ENCODE measurements around the gene TMEM127.
"Not testable (repeated sequence)": the region's sequence is repeated elsewhere in the genome, so short reads cannot be mapped to it uniquely, and the experiment has no call there.

The TMEM127 gene, protein sequence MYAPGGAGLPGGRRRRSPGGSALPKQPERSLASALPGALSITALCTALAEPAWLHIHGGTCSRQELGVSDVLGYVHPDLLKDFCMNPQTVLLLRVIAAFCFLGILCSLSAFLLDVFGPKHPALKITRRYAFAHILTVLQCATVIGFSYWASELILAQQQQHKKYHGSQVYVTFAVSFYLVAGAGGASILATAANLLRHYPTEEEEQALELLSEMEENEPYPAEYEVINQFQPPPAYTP

DNA sequence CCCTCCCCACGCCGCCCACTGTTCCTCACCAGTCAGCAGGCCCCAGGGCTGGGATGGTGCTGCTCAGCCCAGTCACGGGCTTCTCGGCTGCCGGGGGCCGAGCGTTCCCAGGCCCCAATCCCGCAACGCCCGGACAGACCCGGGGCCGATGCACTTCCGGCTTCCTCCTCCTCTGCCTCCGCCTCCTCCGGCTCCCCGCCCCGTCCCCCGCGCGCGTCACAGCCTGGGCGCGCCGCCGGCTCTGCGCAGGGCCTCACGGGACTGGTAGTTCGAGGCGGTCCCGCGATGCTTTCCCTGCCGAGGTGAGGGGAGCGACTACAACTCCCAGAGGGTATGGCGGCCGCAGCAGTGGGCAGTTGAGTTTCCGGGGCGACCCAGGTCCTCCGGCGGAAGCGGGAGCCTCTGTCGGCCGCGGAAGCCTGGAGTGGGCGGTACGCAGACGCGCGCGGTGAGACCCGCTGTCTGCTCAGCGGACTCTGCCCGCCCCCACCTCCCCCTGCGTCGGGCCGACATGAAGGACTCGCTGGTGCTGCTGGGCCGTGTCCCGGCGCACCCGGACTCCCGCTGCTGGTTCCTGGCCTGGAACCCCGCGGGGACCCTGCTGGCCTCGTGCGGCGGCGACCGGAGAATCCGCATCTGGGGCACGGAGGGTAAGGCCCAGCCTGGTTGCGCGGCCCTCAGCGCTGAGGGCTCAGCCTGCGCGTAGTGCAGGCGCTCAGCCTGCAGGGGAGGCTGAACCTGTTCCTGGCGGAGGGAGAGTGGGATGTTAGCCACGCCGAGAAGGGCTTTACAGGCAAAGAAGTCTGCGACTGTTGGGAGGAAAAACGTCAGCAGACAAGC lies at the start of gene TMEM127, which contains the start of gene CIAO1:
Gene TMEM127, minus strand, starts transcription at position 158 of the 840 bp plus-strand sequence. CDS start 616 bp downstream, outside the sequence.
Gene CIAO1, plus strand, starts transcription at position 386 of the 840 bp plus-strand sequence. Its CDS starts 126 bp downstream, at position 512.
- peak; percentile 97 for DNase-seq

DNA sequence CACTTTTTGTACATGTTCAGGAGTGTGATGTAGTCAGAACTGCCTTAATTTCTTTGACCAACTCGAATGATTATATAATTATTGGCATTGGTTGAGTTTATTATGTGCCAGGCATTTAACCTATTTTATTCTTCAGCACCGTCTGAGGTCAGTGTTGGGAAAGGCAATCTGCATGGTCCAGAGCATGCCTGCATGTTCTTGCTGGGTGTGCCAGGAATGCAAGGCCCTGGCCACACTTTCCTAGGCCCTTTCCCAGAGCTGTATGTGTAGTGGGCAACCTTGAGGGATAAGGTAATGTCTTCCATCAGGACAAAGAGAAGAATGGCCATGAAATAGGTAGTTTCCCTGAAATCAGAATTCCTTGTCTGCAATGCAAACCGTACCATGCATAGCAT lies 49.2 kb upstream of the TMEM127 start:
- DNase-seq = no peak

DNA sequence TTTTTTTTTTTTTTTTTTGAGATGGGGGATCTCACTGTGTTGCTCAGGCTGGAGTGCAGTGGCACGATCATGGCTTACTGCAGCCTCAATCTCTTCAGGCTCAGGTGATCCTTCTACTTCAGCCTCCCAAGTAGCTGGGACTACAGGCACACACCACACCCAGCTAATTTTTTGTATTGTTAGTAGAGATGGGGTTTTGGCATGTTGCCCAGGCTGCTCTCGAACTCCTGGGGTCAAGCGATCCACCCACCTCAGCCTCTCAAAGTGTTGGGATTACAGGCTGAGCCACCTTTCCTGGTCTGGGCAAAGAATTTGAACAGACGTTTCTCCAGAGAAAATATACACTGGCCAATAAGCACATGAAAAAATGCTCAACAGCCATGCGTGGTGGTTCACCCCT lies 42.5 kb upstream of the TMEM127 start:
- DNase-seq = no peak

DNA sequence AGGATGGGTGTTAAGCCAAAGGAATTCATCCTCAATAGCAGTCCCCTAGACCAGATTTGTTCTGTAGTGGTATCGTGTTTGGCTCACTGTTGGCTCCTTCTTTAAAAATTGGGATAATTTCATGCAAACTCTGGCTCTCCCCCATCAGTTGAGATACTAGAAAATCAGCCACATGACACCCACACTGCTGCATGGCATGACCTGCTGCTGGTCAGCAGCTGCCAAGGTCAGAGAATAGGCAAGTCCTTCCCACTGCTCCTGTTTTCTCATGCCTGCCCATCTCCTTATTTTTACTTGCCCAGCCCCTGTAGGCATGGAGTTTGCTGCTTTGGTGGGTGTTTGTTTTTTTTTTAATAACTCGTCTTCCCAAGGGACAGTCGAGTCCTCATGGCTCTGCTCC lies 40.6 kb upstream of the TMEM127 start:
- DNase-seq = no peak

DNA sequence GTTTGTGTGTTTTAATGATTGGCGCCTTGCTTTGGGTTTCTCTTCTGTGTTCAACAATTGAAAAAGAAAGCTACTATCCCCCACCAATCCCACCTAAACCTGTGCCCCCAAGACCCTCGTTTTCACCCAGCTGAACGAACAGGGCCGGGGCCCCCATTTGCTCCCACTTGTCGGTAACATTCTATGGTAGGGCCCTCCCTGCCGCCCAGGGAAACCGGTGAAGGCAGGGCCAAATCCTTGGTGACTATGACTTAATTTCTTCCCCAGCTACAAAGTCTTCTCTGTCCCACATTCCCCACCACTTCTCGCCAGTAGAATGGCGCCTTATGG lies 40.1 kb upstream of the TMEM127 start:
- no peak for DNase-seq

DNA sequence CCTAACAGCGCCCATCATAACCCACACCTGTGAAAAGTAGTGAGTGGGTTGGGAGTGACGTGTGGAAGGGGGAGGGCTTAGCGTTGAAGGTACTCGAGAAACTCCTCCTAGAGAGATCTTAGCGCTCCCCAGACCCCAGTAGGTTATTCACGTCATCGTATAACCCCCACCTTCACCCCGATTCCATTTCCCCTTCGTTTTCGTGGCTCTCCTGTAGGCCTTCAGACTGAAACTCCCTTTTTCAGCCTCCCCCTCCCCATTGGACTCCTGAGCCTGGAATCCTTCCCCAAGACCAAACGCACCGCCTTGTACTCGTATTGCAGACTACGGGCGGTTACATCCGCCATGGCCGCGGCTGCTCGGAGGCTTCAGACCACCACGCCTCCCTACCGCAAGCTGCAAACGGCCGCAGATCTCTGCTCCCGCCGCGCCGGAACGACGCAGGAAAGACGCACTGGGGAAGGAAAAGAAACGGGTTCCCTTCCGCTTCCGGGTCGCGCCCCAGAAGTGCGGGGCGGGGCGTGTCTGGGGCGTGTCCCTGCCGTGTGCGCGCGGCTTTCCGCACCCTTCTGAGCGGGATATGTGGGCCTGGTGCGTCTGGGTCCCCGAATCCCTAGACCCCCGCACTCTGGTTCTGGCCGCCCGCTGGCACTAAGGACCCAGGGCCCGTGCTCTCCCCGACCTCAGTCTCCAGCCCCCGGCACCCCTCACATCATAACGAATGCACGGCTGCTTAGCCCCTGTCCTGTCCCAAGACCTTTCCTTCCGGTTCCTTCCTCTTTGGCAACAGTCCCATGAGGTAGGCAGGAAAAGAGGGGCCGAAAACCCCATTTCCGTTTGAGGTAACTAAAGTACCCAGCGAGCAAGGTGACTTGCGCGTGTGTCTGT lies 39.5 kb upstream of the TMEM127 start, which contains the start of gene SNRNP200:
Gene SNRNP200, minus strand, starts transcription at position 456 of the 888 bp plus-strand sequence. Its CDS starts 109 bp downstream, at position 347.
- peak; percentile 92 for DNase-seq

DNA sequence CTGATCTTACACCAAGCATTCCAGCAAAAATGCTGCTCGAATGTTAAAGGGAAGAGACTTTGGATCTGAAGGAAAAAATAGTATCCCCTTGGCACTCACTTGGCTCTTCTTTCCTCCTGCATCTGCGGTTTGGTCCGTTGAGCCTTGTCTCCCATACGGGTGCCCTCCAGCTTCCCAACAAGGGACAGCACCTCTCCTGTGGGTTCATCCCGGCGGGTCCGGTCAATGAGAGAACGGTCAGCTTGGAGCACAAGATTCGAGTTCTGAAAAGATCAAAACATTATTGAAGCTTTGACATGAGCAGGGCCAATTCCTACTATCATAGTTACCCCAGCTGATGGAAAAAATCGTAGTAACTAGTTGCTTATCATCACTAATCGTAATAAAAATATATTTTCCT lies 38.8 kb upstream of the TMEM127 start:
- DNase-seq = no peak

DNA sequence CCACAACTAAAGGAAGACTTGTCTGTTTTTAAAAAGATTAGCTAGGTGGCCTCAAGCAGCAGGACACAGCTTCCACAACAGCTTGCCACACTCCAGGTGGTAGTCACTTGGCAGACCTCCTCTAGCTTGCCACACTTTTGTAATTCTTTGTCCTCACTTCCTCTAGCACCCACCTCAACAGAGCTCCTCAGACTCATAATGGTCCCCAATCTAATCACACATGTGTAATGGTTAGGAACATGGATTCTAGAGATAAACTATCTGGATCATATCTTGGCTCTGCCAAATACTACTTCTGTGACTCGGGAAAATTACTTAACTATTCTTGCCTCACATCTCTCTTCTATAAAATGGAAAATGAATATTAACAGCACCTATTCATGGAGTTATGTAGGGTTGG lies 36.1 kb upstream of the TMEM127 start:
- no peak for DNase-seq

DNA sequence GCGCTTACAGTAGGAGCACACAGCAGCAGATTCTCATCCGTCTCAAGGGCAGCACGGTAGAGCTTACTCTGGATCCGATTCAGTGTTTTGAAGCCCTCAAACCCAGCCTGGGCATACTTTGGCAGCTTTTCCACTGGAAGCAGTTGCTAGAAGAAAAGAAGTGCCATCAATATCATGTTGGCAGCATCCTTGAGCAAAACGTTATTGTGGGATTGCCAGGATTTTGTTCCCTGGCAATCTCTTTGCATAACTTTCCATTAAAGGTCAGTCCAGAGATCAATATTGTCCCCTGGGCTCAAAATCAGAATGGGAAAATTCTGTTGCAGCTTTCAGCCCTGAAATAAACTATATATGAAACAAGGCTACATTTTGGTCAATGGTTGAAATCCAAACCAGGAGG lies 31.1 kb upstream of the TMEM127 start:
- no peak for DNase-seq

DNA sequence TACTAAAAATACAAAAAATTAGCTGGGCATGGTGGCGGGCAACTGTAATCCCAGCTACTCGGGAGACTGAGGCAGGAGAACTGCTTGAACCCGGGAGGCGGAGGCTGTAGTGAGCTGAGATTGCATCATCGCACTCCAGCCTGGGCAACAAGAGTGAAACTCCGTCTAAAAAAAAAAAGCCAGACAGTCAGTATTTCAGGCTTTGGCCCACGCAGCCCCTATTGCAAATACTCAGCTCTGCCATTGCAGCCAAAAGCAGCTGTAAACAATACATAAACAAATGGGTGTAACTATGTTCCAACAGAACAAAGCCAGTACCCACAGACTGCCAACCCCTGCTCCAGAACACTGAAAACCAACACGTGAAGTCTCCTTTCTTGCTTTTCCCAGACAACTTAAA lies 28.5 kb upstream of the TMEM127 start:
- DNase-seq = not testable (repeated sequence)

DNA sequence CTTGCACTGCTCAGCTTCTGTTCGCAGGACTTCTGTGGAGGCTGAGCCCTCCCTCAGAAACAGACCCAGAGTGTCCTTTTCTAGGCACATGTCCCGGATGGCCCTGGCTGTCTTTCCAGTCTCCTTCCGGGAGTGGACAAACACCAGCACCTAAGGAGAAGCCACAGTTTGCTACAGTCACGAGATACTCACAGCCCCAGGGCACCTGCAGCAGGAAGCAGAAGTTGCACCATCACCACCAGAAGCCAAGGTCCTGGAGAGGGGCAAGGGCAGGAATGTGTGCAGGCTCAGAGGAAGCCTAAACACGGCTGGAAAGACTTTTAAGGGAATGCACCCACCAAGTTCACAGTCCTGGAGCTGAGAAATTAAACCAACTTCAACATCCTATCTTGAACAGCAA lies 26.0 kb upstream of the TMEM127 start:
- DNase-seq = no peak

DNA sequence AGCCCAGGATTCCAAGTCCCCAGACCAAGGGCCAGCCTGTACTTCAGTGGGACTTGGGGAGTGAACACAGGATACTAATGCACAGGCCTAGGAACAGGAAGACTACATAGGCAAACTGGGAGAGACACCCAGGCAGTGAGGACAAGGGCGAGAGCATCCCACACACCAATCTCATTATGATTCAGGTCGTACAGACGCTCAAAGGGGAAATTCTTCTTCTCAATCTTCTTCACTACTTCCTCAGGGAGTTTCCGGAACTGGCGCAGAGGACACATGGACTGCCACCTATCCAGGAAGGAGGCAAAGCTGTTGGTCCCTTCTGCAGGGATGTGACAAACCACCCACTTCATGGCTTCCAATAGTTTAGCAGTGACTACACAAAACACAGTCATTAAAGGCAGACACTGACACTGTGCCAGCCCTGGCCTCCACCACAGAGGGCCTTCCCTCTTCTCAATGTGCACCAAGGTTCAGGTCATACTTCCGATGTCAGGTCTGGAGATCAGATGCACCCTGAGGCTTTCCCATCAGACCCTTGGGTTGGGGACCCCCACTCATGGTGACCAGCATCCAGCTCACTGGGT lies 21.6 kb upstream of the TMEM127 start:
- DNase-seq = no peak

DNA sequence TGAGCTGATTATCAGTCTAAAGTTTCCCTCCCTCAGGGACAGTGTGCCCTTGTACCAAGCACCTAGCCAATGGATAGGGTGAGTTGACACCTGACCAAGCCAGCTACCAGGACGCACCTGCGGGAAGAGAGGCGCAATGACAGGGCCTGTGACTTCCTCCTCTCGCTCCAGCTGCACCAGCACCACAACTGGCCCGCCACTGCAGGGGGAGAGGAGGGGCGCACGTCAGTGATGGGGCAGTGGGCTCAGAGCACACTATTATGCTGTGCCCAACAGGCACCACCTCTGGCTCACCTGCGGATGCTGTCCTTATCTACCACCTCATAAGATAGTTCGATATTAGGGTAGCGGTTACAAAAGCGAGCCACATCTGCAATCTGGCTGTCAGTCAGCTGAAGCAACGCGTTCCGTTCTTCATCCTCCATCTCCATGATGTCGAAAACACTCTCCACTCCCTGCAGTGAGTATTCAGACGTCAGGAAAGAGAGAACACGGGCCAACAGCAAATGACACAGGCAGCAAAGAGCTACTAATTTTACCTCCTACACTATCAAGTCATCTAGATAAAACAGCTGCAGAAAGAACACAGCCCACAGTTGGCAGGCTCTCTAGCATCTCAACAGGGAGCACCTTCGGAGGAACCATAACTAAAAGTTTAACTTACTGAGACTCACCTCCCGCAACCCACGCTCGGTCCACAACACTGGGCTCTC lies 11.1 kb upstream of the TMEM127 start:
- DNase-seq = no peak

DNA sequence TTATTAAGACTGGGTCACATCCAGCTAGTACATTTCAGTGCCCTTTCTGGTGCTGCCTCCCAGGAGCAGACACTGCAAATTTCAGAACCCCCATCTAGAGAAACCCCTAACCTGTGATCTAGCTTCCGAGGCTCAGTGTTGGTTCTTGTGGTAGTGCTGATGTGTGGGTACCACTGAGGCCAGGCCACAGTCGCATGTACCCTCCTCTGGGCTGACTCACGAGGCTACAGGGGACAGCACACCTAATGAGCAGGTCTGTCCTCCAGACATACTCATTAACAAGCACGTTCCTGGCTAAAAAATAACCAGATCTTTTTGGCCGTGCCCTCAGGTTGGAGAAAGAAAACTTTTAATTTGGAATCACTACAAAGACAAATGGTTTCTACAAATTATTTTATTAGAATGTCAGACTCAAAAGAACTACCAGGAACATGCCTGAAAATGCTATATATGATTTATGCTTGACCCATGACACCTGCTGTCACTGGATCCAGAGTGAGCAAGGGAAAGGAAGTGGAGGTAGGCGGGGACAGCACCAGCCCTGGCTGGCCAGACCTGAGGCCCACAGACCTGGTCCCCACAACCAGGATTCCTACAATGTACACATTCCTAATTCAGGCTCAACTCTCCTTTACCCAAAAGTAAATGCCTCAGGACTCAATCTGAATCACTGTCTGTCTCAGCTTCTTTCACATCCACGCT lies 8.7 kb upstream of the TMEM127 start:
- DNase-seq = no peak

DNA sequence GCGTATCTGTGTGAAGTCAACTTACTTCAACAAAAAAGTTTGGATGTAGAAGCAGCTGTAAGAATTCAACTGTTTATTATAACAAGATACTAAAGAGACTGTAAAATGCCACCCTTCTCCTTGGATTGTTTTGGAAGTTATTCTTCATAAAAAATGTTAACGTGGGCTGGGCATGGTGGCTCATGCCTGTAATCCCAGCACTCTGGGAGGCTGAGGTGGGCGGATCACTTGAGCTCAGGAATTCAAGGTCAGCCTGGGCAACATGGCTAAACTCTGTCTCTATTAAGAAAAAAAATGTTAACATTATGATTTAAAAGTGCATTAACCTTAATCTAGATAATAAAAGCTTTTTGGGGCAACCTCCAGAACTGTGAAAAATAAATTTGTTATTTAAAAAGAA lies 8.0 kb upstream of the TMEM127 start:
- DNase-seq = no peak

DNA sequence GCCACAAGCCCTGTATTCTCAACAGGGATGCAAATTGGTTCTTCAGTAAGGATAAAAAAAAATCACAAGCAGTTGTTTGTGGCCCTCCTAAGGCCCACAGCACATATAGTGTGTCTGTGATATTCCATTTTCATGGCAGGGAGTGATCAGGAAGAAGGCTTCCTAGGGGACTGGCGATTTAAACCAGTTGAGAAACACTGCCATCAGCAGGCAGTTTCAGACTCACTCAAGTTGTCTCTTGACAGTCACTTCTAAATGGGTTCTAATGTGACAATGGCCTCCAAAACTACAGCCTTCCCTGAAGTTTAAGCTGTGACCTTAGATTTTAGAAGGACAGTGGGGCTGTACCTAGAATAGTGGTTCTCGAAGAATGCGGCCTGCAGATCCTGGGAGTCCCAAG lies 6.2 kb upstream of the TMEM127 start:
- DNase-seq = no peak

DNA sequence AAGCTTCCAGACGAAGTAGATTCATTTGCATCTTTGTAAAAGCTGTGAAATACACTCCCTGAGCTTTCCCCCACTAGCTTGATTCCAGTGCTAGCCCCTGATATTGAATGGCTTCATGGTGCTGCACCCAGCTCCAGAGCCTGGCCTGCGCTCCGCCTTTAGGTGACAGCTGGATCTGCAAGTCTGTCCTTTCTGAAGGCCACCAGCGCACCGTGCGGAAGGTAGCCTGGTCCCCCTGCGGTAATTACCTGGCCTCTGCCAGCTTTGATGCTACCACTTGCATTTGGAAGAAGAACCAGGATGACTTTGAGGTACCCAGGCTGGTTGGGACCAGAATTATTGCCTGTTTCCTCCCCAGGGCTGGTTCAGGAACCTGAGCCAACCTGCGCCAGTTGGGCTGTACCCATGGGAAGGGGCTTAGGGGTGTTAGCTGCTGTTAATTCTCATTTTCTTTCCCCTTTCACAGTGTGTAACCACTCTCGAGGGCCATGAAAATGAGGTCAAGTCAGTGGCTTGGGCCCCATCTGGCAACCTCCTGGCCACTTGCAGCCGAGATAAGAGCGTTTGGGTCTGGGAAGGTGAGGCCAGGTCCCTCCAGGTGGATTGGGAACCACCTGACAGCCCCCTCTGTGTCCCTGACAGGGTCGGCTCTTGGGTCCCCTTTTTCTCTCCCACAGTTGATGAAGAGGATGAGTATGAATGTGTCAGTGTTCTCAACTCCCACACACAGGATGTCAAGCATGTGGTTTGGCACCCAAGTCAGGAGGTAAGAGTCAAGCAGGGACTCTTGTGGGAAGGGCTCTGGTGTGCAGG lies 1.6 kb upstream of the TMEM127 start:
- DNase-seq = no peak

DNA sequence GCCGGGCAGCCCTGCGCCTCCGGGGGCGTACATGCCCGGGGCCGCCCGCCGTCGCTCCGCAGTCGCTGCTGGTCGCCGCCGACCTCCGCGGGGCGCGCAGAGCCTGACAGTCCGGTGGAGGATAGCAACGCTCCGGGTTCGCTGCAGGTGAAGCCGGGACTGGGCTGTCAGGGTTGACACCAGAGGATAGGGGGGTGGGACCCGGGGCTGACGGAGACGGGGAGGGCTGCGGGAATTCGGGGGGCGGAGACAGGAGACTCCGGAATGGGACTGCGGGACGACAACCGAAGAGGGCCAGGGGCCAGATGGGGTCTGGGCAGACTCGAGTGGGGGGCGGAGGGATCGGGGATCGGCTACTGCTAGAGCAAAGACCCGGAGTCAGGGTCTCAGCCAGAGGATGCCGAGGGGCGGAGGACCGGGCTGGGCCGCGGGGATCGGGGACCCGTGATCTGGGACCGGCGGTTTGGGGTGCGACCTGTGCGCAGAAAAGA lies 403 bp downstream of the TMEM127 start:
- DNase-seq = peak; percentile 43

DNA sequence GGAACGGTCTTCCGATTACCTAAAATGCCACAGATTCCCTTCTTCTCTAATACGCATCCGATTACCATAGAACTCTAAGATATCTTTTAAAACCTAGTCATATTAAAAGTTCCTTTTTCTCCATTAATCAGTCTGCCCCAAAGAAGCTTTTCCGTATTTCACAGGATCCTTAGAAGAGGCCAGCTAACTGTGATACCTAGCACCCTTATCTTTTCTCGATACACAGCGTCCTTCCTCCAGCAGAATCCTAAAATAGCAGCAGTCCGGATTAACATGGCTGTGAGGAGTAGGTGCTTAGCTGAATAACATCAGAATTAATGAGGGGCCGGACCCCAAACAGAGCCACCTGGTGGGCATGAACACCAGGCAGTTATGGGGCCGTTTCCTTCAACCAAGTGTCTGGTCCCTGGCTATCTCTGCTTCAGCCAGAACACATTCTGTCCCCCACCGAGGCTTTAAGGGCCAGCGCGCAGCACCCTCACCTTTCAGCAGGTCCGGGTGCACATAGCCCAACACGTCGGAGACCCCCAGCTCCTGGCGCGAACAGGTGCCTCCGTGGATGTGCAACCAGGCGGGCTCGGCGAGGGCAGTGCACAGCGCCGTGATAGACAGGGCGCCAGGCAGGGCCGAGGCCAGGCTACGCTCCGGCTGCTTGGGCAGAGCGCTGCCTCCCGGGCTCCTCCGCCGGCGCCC lies 995 bp downstream of the TMEM127 start:
- DNase-seq = peak; percentile 39

DNA sequence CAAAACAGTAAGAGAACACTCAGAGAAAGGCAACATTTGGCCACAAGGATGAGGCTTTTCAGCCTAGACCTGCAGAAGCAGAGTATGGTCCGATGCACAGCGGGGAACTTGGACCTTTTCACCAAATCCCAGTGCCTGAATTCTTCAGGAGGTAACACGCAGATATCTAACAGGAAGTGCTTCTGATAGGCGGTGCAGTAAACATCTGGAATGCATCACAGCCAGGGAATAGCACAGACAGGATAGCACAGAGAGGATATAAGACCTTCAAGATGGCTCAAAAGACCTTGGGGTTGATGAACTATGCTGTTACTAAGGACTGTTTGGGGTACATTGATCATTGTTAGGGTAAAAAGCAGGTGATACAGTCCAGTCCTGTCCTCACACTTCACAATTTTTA lies 1.7 kb downstream of the TMEM127 start:
- DNase-seq = no peak

Measured in activated CD4-positive, CD25-positive, alpha-beta regulatory T cell treated with anti-CD3 and anti-CD28 coated beads, Interleukin-2, amount 50 U/mL, for 72 hours (primary cell).